Measurements from ENCODE around the gene VMO1.

The VMO1 gene

GRCh38 chr17:4796552-4796920, 10.4 kb upstream of the VMO1 start:
- H3K9ac ChIP-seq (ENCODE audit: low read length): peak overlapping the region; percentile 94
- H3K79me2 ChIP-seq (ENCODE audit: control insufficient read depth, insufficient read depth, low read length, poor library complexity): peaks cover 4% of the 10 kb centered on the region
- H2BK120ac ChIP-seq (ENCODE audit: insufficient read depth, low read length, poor library complexity): peak overlapping the region; percentile 88
- no peak overlapping the region for H3K18ac ChIP-seq (ENCODE audit: low read length)
- peak overlapping the region; percentile 98 for H4K91ac ChIP-seq (ENCODE audit: low read depth, low read length)
- peak overlapping the region; percentile 97 for H3K14ac ChIP-seq (ENCODE audit: low read length)
- peak overlapping the region; percentile 96 for H3K4ac ChIP-seq (ENCODE audit: low read depth, low read length)
- no peak overlapping the region for H4K12ac ChIP-seq (ENCODE audit: low read depth, low read length)
- H3K27ac ChIP-seq (ENCODE audit: low read depth, low read length): peak overlapping the region; percentile 29
- H2AFZ ChIP-seq (ENCODE audit: insufficient read depth, low read length, poor library complexity): no peak overlapping the region
- no peak overlapping the region for H4K8ac ChIP-seq (ENCODE audit: low read depth, low read length)
- peak overlapping the region; percentile 99 for H2AK5ac ChIP-seq (ENCODE audit: low read length)
- H2BK5ac ChIP-seq (ENCODE audit: low read depth, low read length, poor library complexity): peak overlapping the region; percentile 82
- H3K23ac ChIP-seq (ENCODE audit: low read length): no peak overlapping the region
- H3K9me3 ChIP-seq (ENCODE audit: insufficient read depth, low read depth, low read length): no peaks in the 10 kb centered on the region
- no CpG with 5 or more reads among the region's 7 CpGs for WGBS (ENCODE audit: extremely low coverage, insufficient coverage, insufficient read length)
- peaks cover 17 to 25% of the 10 kb centered on the region in 2 experiments for H3K36me3 ChIP-seq (ENCODE audit: control insufficient read depth in 1 of 2, insufficient read depth in 2 of 2, low read length in 2 of 2)
- peak in 1 of 2 donors; percentile 48 for DNase-seq
- H3K27me3 ChIP-seq (ENCODE audit: insufficient read depth, low read length): no peaks in the 10 kb centered on the region
- peaks cover 5% of the 10 kb centered on the region for H3K79me1 ChIP-seq (ENCODE audit: low read length)
- peak overlapping the region; percentile 74 for H3K4me2 ChIP-seq (ENCODE audit: low read length)
- H3K4me3 ChIP-seq (ENCODE audit: low read depth, low read length): peak overlapping the region; percentile 97
- no peak overlapping the region for H2BK12ac ChIP-seq (ENCODE audit: low read length)
- H3K4me1 ChIP-seq (ENCODE audit: control insufficient read depth in 1 of 2, insufficient read depth in 2 of 2, low read length in 2 of 2): peaks cover 0 to 6% of the 10 kb centered on the region in 2 experiments

- no peak for DNase-seq
- WGBS (ENCODE audit: extremely low coverage, insufficient coverage, insufficient read length): no CpG with 5 or more reads among the region's 1 CpG
- peaks cover 2 to 6% of the 10 kb centered on the region in 2 experiments for H3K4me1 ChIP-seq (ENCODE audit: control insufficient read depth in 1 of 2, insufficient read depth in 2 of 2, low read length in 2 of 2)
- no peak overlapping the region for H3K4me2 ChIP-seq (ENCODE audit: low read length)
- H3K18ac ChIP-seq (ENCODE audit: low read length): no peak overlapping the region
- H2BK120ac ChIP-seq (ENCODE audit: insufficient read depth, low read length, poor library complexity): no peak overlapping the region
- no peak overlapping the region for H4K12ac ChIP-seq (ENCODE audit: low read depth, low read length)
- no peak overlapping the region for H3K9ac ChIP-seq (ENCODE audit: low read length)
- H3K79me2 ChIP-seq (ENCODE audit: control insufficient read depth, insufficient read depth, low read length, poor library complexity): peaks cover 4% of the 10 kb centered on the region
- peak overlapping the region; percentile 97 for H4K8ac ChIP-seq (ENCODE audit: low read depth, low read length)
- H3K23ac ChIP-seq (ENCODE audit: low read length): no peak overlapping the region
- H3K36me3 ChIP-seq (ENCODE audit: control insufficient read depth in 1 of 2, insufficient read depth in 2 of 2, low read length in 2 of 2): peaks cover 17 to 20% of the 10 kb centered on the region in 2 experiments
- no peak overlapping the region for H2BK5ac ChIP-seq (ENCODE audit: low read depth, low read length, poor library complexity)
- H2BK12ac ChIP-seq (ENCODE audit: low read length): no peak overlapping the region
- H3K9me3 ChIP-seq (ENCODE audit: insufficient read depth, low read depth, low read length): no peaks in the 10 kb centered on the region
- no peak overlapping the region for H3K27ac ChIP-seq (ENCODE audit: low read depth, low read length)
- H3K4me3 ChIP-seq (ENCODE audit: low read depth, low read length): no peak overlapping the region
- peaks cover 8% of the 10 kb centered on the region for H3K79me1 ChIP-seq (ENCODE audit: low read length)
- H2AFZ ChIP-seq (ENCODE audit: insufficient read depth, low read length, poor library complexity): peak overlapping the region; percentile 73
- H3K27me3 ChIP-seq (ENCODE audit: insufficient read depth, low read length): no peaks in the 10 kb centered on the region
- H3K14ac ChIP-seq (ENCODE audit: low read length): no peak overlapping the region
- H2AK5ac ChIP-seq (ENCODE audit: low read length): no peak overlapping the region
- no peak overlapping the region for H4K91ac ChIP-seq (ENCODE audit: low read depth, low read length)
- H3K4ac ChIP-seq (ENCODE audit: low read depth, low read length): no peak overlapping the region
These were observed 9.0 kb upstream of the VMO1 start for GRCh38 chr17:4795168-4795567.

- peak overlapping the region; percentile 85 for H2AFZ ChIP-seq (ENCODE audit: insufficient read depth, low read length, poor library complexity)
- H4K8ac ChIP-seq (ENCODE audit: low read depth, low read length): peak overlapping the region; percentile 87
- peaks cover 16% of the 10 kb centered on the region for H3K79me1 ChIP-seq (ENCODE audit: low read length)
- no peak overlapping the region for H2BK5ac ChIP-seq (ENCODE audit: low read depth, low read length, poor library complexity)
- no peaks in the 10 kb centered on the region for H3K9me3 ChIP-seq (ENCODE audit: insufficient read depth, low read depth, low read length)
- no peak overlapping the region for H2BK120ac ChIP-seq (ENCODE audit: insufficient read depth, low read length, poor library complexity)
- no peak overlapping the region for H2BK12ac ChIP-seq (ENCODE audit: low read length)
- H3K36me3 ChIP-seq (ENCODE audit: control insufficient read depth in 1 of 2, insufficient read depth in 2 of 2, low read length in 2 of 2): no peaks in the 10 kb centered on the region
- no peaks in the 10 kb centered on the region for H3K27me3 ChIP-seq (ENCODE audit: insufficient read depth, low read length)
- H3K4me1 ChIP-seq (ENCODE audit: control insufficient read depth in 1 of 2, insufficient read depth in 2 of 2, low read length in 2 of 2): peaks cover 6 to 8% of the 10 kb centered on the region in 2 experiments
- H3K27ac ChIP-seq (ENCODE audit: low read depth, low read length): peak overlapping the region; percentile 97
- 100% methylated on average over 1 of the region's 7 CpGs for WGBS (ENCODE audit: extremely low coverage, insufficient coverage, insufficient read length)
- H3K4me2 ChIP-seq (ENCODE audit: low read length): peak overlapping the region; percentile 97
- peak overlapping the region; percentile 19 for H3K14ac ChIP-seq (ENCODE audit: low read length)
- peak overlapping the region; percentile 16 for H3K9ac ChIP-seq (ENCODE audit: low read length)
- no peak overlapping the region for H4K91ac ChIP-seq (ENCODE audit: low read depth, low read length)
- DNase-seq: no peak
- no peak overlapping the region for H3K4ac ChIP-seq (ENCODE audit: low read depth, low read length)
- peak overlapping the region; percentile 88 for H3K4me3 ChIP-seq (ENCODE audit: low read depth, low read length)
- H3K79me2 ChIP-seq (ENCODE audit: control insufficient read depth, insufficient read depth, low read length, poor library complexity): peaks cover 11% of the 10 kb centered on the region
- no peak overlapping the region for H4K12ac ChIP-seq (ENCODE audit: low read depth, low read length)
- no peak overlapping the region for H2AK5ac ChIP-seq (ENCODE audit: low read length)
- no peak overlapping the region for H3K23ac ChIP-seq (ENCODE audit: low read length)
- no peak overlapping the region for H3K18ac ChIP-seq (ENCODE audit: low read length)
These were observed 4.5 kb upstream of the VMO1 start for GRCh38 chr17:4790705-4791088.

GRCh38 chr17:4789951-4790704, 4.0 kb upstream of the VMO1 start:
- peak overlapping the region; percentile 94 for H2BK5ac ChIP-seq (ENCODE audit: low read depth, low read length, poor library complexity)
- H4K91ac ChIP-seq (ENCODE audit: low read depth, low read length): peak overlapping the region; percentile 97
- peak overlapping the region; percentile 88 for H3K4me3 ChIP-seq (ENCODE audit: low read depth, low read length)
- peak overlapping the region; percentile 95 for H3K14ac ChIP-seq (ENCODE audit: low read length)
- H3K9ac ChIP-seq (ENCODE audit: low read length): peak overlapping the region; percentile 97
- H2BK12ac ChIP-seq (ENCODE audit: low read length): peak overlapping the region; percentile 30
- peak overlapping the region; percentile 97 for H4K8ac ChIP-seq (ENCODE audit: low read depth, low read length)
- no CpG with 5 or more reads among the region's 91 CpGs for WGBS (ENCODE audit: extremely low coverage, insufficient coverage, insufficient read length)
- no peaks in the 10 kb centered on the region for H3K27me3 ChIP-seq (ENCODE audit: insufficient read depth, low read length)
- H3K23ac ChIP-seq (ENCODE audit: low read length): no peak overlapping the region
- peak overlapping the region; percentile 78 for H3K4ac ChIP-seq (ENCODE audit: low read depth, low read length)
- H3K36me3 ChIP-seq (ENCODE audit: control insufficient read depth in 1 of 2, insufficient read depth in 2 of 2, low read length in 2 of 2): no peaks in the 10 kb centered on the region
- H4K12ac ChIP-seq (ENCODE audit: low read depth, low read length): peak overlapping the region; percentile 97
- peaks cover 6 to 8% of the 10 kb centered on the region in 2 experiments for H3K4me1 ChIP-seq (ENCODE audit: control insufficient read depth in 1 of 2, insufficient read depth in 2 of 2, low read length in 2 of 2)
- H3K79me1 ChIP-seq (ENCODE audit: low read length): peaks cover 16% of the 10 kb centered on the region
- peak overlapping the region; percentile 97 for H3K4me2 ChIP-seq (ENCODE audit: low read length)
- H3K79me2 ChIP-seq (ENCODE audit: control insufficient read depth, insufficient read depth, low read length, poor library complexity): peaks cover 11% of the 10 kb centered on the region
- peak overlapping the region; percentile 85 for H2AFZ ChIP-seq (ENCODE audit: insufficient read depth, low read length, poor library complexity)
- H3K9me3 ChIP-seq (ENCODE audit: insufficient read depth, low read depth, low read length): no peaks in the 10 kb centered on the region
- H2BK120ac ChIP-seq (ENCODE audit: insufficient read depth, low read length, poor library complexity): peak overlapping the region; percentile 93
- peak overlapping the region; percentile 95 for H3K18ac ChIP-seq (ENCODE audit: low read length)
- H3K27ac ChIP-seq (ENCODE audit: low read depth, low read length): peak overlapping the region; percentile 97
- H2AK5ac ChIP-seq (ENCODE audit: low read length): no peak overlapping the region
- peak; percentile 83 to 88 for DNase-seq

Data from trophoblast cell (in vitro differentiated cells and primary cell).